ENCODE results near the gene PCIF1. TPM values are rescaled to one million over a fixed set of nuclear protein-coding genes. Genes with fewer than 3 reads are reported as not detected.

PCIF1 gene
- total and polyA plus RNA-seq, 2 donors (not counting 3 experiments of a cell fraction or from before 2014, with no cell fraction given), result 26.4 to 27.2 TPM

GRCh38 chr20:45959956-45960630 lies 25.6 kb downstream of the PCIF1 start:
- dilution Hi-C loops (cut with MboI; ENCODE audit: extremely low pct_ligation_motif_present, low sequenced_read_pairs), result no loop called here
- CTCF ChIA-PET, result interaction anchor here (1.3 to 5.2 kb wide), 5 partner anchors 9 to 136 kb away, joined by 3 to 41 read pairs (median 35); partner anchors contain the start of genes CTSA and NEURL2

GRCh38 chr20:45962031-45962755 lies 27.7 kb downstream of the PCIF1 start:
- TF ChIP-seq CTCF (IDR thresholded peaks at IDR 0.05; ENCODE audit: extremely low read depth in 1 of 2, insufficient read depth in 1 of 2, low read depth in 1 of 2, low read length in 2 of 2), result no peak
- TF ChIP-seq MAX (IDR thresholded peaks at IDR 0.05; ENCODE audit: insufficient read depth, insufficient read length), result no peak
- TF ChIP-seq JUN (IDR thresholded peaks at IDR 0.05; ENCODE audit: borderline replicate concordance, insufficient read depth, insufficient read length, low read depth), result no peak
- TF ChIP-seq EZH2 (IDR thresholded peaks at IDR 0.05; ENCODE audit: borderline replicate concordance, low read depth, low read length, severe bottlenecking), result no peak
- FAIRE-seq (no peak), DNase-seq (ENCODE audit: low read depth, low spot score) (no peak)
- BruUV-seq (replicated peaks), result no TSS peak
- no peaks in the 10 kb centered on the region for H3K79me2 ChIP-seq (ENCODE audit: control insufficient read depth, insufficient read depth, low read length)
- POLR2A ChIA-PET, result interaction anchor here (0.5 to 1.3 kb wide), 2 partner anchors 13 to 155 kb away, joined by 3 to 4 read pairs; no protein-coding TSS in a partner anchor
- peaks cover 31 to 62% of the 10 kb centered on the region in 2 experiments for H3K36me3 ChIP-seq (ENCODE audit: control insufficient read depth in 2 of 2, extremely low read depth in 1 of 2, insufficient read depth in 2 of 2, low read length in 2 of 2)
- no peak overlapping the region for H3K27ac ChIP-seq (ENCODE audit: insufficient read depth, low read depth, low read length)
- dilution Hi-C loops (cut with MboI; ENCODE audit: extremely low pct_ligation_motif_present, low sequenced_read_pairs) (no loop called here), intact Hi-C loops (cut with micrococcal nuclease) (loop anchor here (2.0 kb wide), 1 partner anchor 137 kb away; no protein-coding TSS in a partner anchor)
- H3K27me3 ChIP-seq (ENCODE audit: control insufficient read depth in 2 of 2, insufficient read depth in 2 of 2, low read length in 2 of 2), result no peaks in the 10 kb centered on the region
- CTCF ChIA-PET, result interaction anchor here (0.9 to 5.2 kb wide), 8 partner anchors 8 to 162 kb away, joined by 3 to 41 read pairs (median 16); partner anchors contain the start of genes CTSA, NEURL2 and SNX21
- H3K4me3 ChIP-seq (replicated peaks in 1 of 3; ENCODE audit: insufficient read depth in 1 of 3, low read depth in 1 of 3, low read length in 3 of 3), result no peak overlapping the region
- H4K20me1 ChIP-seq (replicated peaks; ENCODE audit: control insufficient read depth, extremely low read depth, insufficient read depth, low read length), result no peaks in the 10 kb centered on the region
- H3K9me1 ChIP-seq (replicated peaks; ENCODE audit: control insufficient read depth, extremely low read depth, insufficient read depth, low read length), result no peaks in the 10 kb centered on the region
- H3K9ac ChIP-seq (replicated peaks; ENCODE audit: extremely low read depth, insufficient read depth, low read length), result no peak overlapping the region
- no peak overlapping the region for H2AFZ ChIP-seq (ENCODE audit: low read depth, low read length)
- H3K4me1 ChIP-seq (ENCODE audit: control insufficient read depth, extremely low read depth, insufficient read depth, low read length), result no peaks in the 10 kb centered on the region
- H3K4me2 ChIP-seq (ENCODE audit: insufficient read depth, low read length), result no peak overlapping the region
- no peaks in the 10 kb centered on the region for H3K9me3 ChIP-seq (replicated peaks; ENCODE audit: control insufficient read depth, insufficient read depth, low read length)

More at GRCh38 chr20:45959956-45960630, 25.6 kb downstream of the PCIF1 start:
- no peak overlapping the region for H3K4me2 ChIP-seq (ENCODE audit: insufficient read depth, low read length)
- no peak overlapping the region for H3K4me3 ChIP-seq (replicated peaks in 1 of 3; ENCODE audit: insufficient read depth in 1 of 3, low read depth in 1 of 3, low read length in 3 of 3)
- peaks cover 29 to 56% of the 10 kb centered on the region in 2 experiments for H3K36me3 ChIP-seq (ENCODE audit: control insufficient read depth in 2 of 2, extremely low read depth in 1 of 2, insufficient read depth in 2 of 2, low read length in 2 of 2)
- DNase-seq (ENCODE audit: low read depth, low spot score) (no peak), FAIRE-seq (no peak)
- H3K27ac ChIP-seq (ENCODE audit: insufficient read depth, low read depth, low read length), result no peak overlapping the region
- no peaks in the 10 kb centered on the region for H3K4me1 ChIP-seq (ENCODE audit: control insufficient read depth, extremely low read depth, insufficient read depth, low read length)
- POLR2A ChIA-PET, result no interaction called here
- no peaks in the 10 kb centered on the region for H3K27me3 ChIP-seq (ENCODE audit: control insufficient read depth in 2 of 2, insufficient read depth in 2 of 2, low read length in 2 of 2)
- no peaks in the 10 kb centered on the region for H3K79me2 ChIP-seq (ENCODE audit: control insufficient read depth, insufficient read depth, low read length)
- H3K9me1 ChIP-seq (replicated peaks; ENCODE audit: control insufficient read depth, extremely low read depth, insufficient read depth, low read length), result no peaks in the 10 kb centered on the region
- TF ChIP-seq POLR2A (IDR thresholded peaks at IDR 0.05; ENCODE audit: low read depth, low read length) (no peak), MYC (IDR thresholded peaks at IDR 0.05; ENCODE audit: low read depth, low read length) (no peak), POLR2AphosphoS5 (IDR thresholded peaks at IDR 0.05; ENCODE audit: insufficient read depth, low read depth, low read length) (no peak), EZH2 (IDR thresholded peaks at IDR 0.05; ENCODE audit: borderline replicate concordance, low read depth, low read length, severe bottlenecking) (no peak), JUN (IDR thresholded peaks at IDR 0.05; ENCODE audit: borderline replicate concordance, insufficient read depth, insufficient read length, low read depth) (no peak), FOS (IDR thresholded peaks at IDR 0.05; ENCODE audit: borderline replicate concordance, insufficient read depth, low read length) (no peak), MAX (IDR thresholded peaks at IDR 0.05; ENCODE audit: insufficient read depth, insufficient read length) (no peak)
- H3K9me3 ChIP-seq (replicated peaks; ENCODE audit: control insufficient read depth, insufficient read depth, low read length), result no peaks in the 10 kb centered on the region
- no peaks in the 10 kb centered on the region for H4K20me1 ChIP-seq (replicated peaks; ENCODE audit: control insufficient read depth, extremely low read depth, insufficient read depth, low read length)
- BruUV-seq (replicated peaks), result no TSS peak
- intact Hi-C loops (cut with micrococcal nuclease), result no loop called here
- no peak overlapping the region for H2AFZ ChIP-seq (ENCODE audit: low read depth, low read length)
- no peak overlapping the region for H3K9ac ChIP-seq (replicated peaks; ENCODE audit: extremely low read depth, insufficient read depth, low read length)
